Stimulated activated CD8-positive, alpha-beta memory T cell treated with anti-CD3 and anti-CD28 coated beads, Interleukin-15, amount 100 ng/mL, for 1 hour (primary cell): ENCODE results near the gene MYO1B.

Experiments
- DNase-seq: peaks from one replicate; pipeline ENCODE4 v3.0.0-alpha.2; 2020; ENCODE audit warnings: low read depth

The MYO1B gene

GRCh38 chr2:191262436-191262835 lies 17.2 kb downstream of the MYO1B start:
- DNase-seq: no peak

GRCh38 chr2:191263050-191263449 lies 17.8 kb downstream of the MYO1B start:
- no peak for DNase-seq

- no peak for DNase-seq
These were observed 19.5 kb downstream of the MYO1B start for GRCh38 chr2:191264647-191265081.

GRCh38 chr2:191265311-191266170 lies 20.3 kb downstream of the MYO1B start:
- DNase-seq: no peak

GRCh38 chr2:191266201-191266600 lies 21.0 kb downstream of the MYO1B start:
- no peak for DNase-seq

- no peak for DNase-seq
These were observed 23.4 kb downstream of the MYO1B start for GRCh38 chr2:191268596-191268995.

GRCh38 chr2:191270306-191271161 lies 25.3 kb downstream of the MYO1B start:
- DNase-seq: no peak

GRCh38 chr2:191272064-191272463 lies 26.9 kb downstream of the MYO1B start:
- DNase-seq: no peak

- no peak for DNase-seq
These were observed 29.2 kb downstream of the MYO1B start for GRCh38 chr2:191274413-191274815.

- no peak for DNase-seq
These were observed 31.7 kb downstream of the MYO1B start for GRCh38 chr2:191276792-191277465.

GRCh38 chr2:191280290-191280689 lies 35.1 kb downstream of the MYO1B start:
- no peak for DNase-seq

GRCh38 chr2:191280834-191281756 lies 35.9 kb downstream of the MYO1B start:
- no peak for DNase-seq

GRCh38 chr2:191285252-191285651 lies 40.0 kb downstream of the MYO1B start:
- no peak for DNase-seq

GRCh38 chr2:191287820-191288219 lies 42.6 kb downstream of the MYO1B start:
- DNase-seq: no peak

GRCh38 chr2:191289049-191289448 lies 43.8 kb downstream of the MYO1B start:
- DNase-seq: no peak

GRCh38 chr2:191291471-191291870 lies 46.3 kb downstream of the MYO1B start:
- DNase-seq: no peak

- no peak for DNase-seq
These were observed 47.7 kb downstream of the MYO1B start for GRCh38 chr2:191292869-191293268.

GRCh38 chr2:191295088-191295487 lies 49.9 kb downstream of the MYO1B start:
- DNase-seq: no peak

- DNase-seq: no peak
These were observed 51.1 kb downstream of the MYO1B start for GRCh38 chr2:191296083-191297006.

GRCh38 chr2:191297033-191297432 lies 51.8 kb downstream of the MYO1B start:
- no peak for DNase-seq
